GM18499 (cell line): Measurements from ENCODE around the gene ARL9.
"Not testable (repeated sequence)": the region's sequence is repeated elsewhere in the genome, so short reads cannot be mapped to it uniquely, and the experiment has no call there.

Source experiments
- ATAC-seq: cut with Tn5 transposase; IDR thresholded peaks from one replicate; pipeline ENCODE4 v1.9.1; 2021; ENCODE audit warnings: moderate number of reproducible peaks; ENCODE audit not compliant: insufficient read depth, unreplicated experiment

Gene ARL9, protein sequence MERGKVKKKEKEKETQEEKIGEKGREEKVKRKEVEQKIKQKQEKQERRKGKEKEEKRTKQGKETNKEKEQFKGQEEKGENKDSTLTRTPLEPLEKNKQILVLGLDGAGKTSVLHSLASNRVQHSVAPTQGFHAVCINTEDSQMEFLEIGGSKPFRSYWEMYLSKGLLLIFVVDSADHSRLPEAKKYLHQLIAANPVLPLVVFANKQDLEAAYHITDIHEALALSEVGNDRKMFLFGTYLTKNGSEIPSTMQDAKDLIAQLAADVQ

DNA sequence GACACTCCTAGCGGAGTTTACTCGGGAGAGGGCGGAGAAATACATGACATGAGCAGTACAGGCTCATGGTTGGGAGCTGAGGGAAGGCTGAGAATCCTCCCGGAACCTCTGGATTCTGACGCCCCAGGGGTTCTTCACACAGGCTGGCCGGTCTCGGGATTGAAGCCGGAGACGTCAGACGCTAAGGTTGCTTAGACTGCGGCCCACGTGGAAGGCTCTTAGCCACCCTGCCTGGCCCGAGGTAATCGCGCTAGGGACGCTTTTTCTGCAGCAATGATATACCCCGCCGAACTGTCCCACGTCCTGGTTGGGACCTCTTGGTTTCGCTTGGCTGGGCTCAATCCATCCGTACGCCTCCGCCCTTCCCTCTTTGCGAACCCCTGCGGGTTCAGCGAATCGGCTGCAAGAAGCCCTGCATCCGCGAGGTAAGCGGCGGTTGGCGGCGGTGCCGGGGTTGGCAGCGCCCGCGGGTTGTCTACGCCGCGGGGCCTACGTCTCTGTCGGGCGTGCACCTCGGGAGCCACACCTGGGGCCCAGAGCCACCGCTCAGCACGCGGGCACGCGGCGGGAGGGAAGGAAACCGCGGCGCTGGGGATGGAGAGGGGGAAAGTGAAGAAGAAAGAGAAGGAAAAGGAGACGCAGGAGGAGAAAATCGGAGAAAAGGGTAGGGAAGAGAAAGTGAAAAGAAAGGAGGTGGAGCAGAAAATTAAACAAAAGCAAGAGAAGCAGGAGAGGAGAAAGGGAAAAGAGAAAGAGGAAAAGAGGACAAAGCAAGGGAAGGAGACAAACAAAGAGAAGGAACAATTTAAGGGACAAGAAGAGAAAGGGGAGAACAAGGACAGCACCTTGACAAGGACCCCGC lies at the start of gene ARL9:
Gene ARL9, plus strand, starts transcription at position 523 of the 862 bp plus-strand sequence. Its CDS starts 72 bp downstream, at position 595.
- no peak for ATAC-seq

DNA sequence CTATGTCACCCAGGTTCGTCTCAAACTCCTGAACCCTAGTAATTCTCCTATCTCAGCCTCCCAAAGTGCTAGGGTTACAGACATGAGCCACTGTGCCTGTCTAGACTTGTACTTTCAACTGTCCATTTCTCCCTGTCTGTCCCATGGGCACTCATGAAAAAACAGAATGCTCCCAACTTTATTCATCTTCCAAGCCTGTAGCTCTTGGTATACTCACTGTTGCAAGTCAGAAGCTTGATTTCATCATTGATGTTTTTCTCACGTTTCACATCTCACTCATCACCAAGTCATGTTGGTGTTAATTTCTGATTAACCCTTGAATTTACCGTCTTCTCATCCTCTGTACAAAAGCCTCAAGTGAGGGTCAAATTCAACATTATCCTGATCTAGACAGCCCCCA lies 45.5 kb upstream of the ARL9 start:
- no peak for ATAC-seq

DNA sequence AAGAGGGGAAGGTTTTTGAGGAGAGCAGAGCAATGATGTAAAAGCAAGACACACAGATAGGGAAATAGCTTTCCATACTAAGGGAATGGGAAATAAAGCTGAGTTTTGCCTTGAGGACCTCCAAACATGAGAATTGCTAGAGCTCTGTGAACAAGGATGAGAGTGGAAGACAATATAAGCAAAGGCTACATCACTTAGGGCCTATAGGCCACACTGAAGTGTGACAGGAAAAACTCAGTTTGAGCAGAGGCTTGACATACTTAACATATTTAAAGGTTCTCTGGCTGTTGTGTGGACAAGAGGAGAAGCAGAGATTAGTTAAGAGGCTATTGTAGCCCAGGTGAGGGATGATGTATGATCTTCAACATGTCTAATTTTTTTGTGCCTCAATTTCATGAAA lies 43.4 kb upstream of the ARL9 start:
- ATAC-seq: no peak

DNA sequence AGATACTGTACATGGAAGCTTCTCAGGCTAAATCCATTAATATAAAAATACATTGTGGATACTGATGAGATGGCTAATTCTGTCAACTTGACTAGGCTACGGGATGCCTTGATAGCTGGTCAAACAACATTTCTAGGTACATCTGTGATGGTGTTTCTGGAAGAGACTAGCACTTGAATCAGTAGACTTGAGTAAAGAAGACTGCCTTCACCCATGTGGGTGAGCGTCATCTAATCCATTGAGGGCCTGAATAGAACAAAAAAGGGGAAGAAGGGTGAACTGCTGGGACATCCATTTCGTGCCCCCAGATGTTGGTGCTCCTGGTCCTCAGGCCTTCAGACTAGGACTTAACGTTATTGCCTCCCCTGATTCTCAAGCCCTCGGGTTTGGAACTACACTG lies 41.9 kb upstream of the ARL9 start:
- ATAC-seq: no peak

DNA sequence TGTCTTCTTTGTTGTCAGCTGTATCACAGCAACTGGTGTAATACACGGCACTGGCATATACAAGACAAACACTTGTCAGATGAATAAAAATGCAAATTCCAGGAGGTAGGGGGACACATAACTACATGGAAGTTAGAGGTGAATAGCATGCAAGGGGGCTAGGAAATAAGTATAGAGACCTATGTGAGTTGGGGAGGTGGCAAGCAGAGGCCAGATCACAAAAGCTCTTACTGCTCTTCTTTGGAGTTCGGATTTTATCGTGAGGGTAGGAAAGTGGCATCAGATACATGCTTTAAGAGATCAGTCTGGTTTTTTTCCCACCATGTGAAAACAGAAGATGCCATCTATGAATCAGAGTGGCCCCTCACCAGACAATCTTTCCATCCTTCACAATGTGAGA lies 41.0 kb upstream of the ARL9 start:
- no peak for ATAC-seq

DNA sequence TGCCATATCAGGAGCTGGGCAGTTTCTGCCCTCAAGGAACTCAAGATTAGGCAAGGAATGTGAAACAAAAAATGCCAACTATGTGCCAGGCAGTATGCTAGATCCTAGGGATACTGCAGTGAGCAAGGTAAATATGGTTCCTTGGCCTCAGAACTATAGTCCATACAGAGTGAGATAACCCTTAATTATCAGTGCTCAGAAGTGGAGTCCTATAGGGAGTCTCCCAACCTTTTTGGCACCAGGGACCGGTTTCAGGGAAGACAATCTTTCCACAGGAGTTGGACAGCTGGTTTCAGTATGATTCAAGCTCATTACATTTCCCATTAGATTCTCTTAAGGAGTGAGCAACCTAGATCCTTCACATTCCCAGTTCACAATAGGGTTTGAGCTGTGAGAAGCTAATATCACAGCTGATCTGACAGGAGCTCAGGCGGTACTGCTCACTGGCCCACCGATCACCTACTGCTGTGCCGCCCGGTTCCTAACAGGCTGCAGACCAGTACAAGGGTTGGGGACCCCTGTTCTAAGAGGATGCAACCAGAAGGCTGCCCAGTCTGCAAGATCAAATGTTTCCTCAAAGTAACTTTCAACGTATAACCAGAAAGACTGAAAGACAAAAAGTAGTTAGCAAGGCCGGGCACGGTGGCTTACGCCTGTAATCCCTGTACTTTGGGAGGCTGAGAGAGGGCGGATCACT lies 39.8 kb upstream of the ARL9 start:
- ATAC-seq: no peak

DNA sequence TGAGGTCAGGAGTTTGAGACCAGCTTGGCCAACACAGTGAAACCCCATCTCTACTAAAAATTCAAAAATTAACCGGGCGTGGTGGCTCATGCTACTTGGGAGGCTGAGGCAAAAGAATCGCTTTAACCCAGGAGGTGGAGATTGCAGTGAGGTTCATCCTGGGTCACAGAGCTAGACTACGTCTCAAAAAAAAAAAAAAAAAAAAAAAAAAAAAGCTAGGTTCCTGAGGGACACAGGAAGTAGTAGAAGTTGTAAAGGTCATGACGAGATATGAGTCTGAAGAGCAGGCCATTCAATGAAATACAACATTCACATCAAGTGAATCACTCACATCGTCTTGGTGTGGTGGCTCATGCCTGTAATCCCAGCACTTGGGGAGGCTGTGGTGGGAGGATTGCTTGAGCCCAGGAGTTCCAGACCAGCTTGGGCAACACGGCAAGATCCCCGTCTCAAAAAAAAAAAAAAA lies 39.3 kb upstream of the ARL9 start:
- not testable (repeated sequence) for ATAC-seq

DNA sequence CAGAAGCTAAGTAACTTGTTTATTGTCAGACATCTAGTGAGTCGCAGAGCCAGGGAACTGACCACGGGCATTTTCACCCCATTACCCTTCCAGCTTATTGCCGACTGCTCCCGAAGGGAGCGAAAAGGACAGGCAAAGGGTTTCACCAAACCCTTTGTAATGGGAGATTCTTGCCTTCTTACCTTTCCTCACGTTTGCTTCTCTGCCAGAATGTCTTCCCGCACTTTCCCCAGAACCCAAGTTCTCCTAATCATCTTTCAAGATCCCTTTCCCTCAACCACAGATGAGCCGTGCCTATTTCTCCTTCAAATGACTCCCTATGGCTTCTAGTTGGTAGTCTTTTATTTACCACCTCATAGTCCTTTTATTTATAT lies 38.7 kb upstream of the ARL9 start:
- ATAC-seq: no peak

DNA sequence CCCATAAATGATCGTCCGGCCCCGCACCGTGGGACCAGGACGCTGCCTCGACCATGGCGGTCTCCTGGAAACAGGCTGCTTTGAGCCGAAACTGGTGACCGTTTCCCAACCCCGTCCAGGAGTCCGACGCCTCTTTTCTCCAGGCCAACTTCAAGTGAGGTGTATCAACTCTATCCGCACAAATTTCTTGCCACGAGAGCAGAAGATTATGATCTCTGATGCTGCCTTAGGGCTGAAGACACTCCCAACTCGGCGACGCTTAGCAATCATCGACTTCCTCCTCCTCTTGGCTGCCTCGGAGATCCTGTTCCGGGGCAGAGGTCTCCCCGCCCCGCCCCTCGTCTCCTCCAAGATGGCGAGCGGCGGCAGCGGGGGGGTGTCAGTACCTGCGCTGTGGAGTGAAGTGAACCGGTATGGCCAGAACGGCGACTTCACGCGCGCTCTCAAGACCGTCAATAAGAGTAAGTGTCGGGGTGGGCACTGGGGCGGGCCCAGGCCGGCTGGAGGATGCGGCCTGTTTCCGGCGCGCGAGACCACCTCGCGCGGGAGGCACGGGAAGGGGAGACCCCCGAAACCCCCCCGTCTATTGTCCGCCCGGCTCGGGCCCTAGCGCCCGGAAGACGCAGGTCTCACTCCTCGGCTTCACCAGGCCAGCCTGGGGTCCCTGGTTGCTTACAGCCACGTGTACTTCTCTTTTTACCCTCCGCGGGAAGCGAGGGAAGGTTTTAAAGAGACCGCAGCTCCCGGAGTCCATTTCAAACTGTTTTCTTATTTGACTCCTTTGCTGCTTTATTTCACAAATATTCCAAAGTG lies 38.1 kb upstream of the ARL9 start, which contains the start of gene SRP72:
Gene SRP72, plus strand, starts transcription at position 334 of the 813 bp plus-strand sequence. Its CDS starts 19 bp downstream, at position 353.
- peak; percentile 76 for ATAC-seq

DNA sequence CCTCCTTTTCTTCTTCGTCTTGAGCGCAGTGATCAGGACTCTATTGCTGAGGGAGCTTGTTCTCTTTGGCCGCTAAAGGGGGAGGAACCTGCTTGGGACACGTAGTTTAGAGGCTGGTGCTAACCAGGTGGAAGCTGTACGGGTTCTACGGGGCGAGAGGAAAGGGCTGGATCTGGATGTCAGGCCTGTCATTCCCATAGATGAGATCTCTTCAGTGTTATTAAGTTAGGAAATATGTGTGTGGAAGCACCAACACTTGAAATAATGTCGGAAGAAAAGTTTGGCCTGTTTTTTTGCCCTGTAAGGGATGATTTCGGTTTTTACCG lies 37.5 kb upstream of the ARL9 start:
- peak; percentile 36 for ATAC-seq

DNA sequence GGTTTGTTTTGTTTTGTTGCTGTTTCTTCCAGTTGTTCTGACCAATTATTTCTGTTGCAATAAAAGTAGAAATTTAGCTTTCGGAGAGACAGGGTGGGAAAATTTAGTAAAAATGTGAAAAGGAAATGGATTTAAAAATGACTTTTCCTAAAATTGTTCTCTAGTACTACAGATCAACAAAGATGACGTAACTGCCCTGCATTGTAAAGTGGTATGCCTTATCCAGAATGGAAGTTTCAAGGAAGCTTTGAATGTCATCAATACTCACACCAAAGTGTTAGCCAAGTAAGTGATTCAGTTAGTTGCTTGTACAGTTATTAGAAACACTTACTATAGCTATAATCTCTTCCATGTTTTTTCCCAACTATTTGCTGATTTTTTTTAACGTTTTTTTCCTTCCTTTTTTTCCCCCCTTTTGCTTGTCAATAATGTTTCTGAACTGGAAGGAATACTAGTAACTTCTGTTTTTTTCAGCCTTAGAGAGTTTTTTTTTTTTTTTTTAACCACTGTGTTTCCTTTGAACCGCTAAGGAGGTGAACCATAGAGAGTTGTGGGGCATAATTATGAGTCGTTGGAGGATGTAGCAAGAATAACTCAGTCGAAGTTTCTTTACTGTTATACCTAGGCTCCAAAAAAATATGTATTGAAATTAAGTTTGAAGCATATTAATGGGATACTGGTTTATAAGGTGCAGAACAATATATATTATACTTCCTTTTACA lies 35.9 kb upstream of the ARL9 start:
- no peak for ATAC-seq

DNA sequence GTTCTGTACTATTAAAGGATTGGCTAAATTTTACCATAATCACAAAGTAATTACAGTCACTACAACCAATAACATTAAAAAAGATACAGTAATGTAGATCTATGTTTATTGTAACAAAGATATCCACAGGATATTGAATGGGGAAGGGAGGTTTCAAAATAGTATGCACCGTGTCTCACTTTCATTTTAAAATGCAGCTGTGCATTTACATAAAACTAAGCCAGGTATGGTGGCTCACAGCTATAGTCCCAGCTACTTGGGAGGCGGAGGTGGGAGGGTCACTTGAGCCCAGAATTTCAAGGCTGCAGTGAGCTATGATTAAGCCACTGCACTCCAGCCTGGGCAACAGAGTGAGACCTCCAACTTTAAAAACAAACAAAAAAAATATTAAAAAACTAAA lies 29.7 kb upstream of the ARL9 start:
- ATAC-seq: no peak

DNA sequence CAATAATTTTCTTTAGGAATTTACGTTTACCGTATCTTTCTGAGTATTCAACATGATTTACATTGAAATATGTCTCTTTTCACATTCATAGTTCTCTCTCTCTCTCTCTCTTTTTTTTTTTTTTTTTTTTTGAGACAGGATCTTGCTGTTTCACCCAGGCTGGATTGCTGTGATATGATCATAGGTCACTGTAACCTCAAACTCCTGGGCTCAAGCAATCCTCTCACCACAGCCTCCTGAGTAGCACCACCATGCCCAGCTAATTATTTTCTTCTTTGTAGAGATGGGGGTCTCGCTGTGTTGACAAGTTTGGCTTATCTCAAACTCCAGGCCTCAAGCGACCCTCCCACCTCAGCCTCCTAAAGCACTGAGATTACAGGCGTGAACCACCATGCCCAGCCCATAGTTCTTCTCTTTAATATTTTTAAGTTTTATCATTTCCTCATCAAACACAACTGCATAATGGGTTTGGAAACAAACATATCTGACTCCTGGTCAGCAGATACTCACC lies 28.3 kb upstream of the ARL9 start:
- ATAC-seq: no peak

DNA sequence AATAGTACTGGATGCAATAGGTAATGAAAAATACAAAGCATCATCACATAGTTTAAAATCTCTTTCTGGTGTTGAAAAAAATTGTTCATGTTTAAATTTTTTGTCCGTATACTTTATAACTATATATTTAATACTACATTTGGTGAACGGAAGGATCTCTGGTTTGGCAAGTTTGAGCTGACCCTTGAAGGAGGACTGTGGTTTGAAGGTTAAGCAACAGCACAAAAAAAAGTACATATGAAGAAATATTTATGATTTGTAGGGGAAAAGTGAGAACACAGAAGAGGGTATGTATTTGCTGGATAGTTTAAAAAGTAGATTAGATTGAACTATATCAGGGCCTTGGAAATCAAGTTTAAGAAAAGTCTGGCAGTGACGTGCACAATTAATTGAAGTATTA lies 24.9 kb upstream of the ARL9 start:
- no peak for ATAC-seq

DNA sequence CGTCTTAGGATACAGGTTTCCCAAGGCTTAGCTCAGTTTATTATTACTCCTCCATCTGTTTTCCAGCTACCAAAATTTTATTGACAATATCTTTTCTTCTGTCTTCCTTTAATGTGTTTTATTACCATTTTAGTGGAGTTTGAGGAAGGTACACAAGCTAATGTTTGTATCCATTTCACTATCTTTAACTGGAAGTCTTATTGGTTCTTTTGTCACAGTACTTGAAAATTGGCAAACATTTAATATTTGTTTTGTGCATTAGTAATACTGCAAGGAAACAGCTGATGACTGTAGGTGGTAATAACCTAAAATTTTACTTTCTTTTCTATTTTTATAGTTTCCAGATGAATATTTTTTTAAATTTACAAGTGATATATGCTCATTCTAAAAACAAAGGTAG lies 9.3 kb upstream of the ARL9 start:
- no peak for ATAC-seq

DNA sequence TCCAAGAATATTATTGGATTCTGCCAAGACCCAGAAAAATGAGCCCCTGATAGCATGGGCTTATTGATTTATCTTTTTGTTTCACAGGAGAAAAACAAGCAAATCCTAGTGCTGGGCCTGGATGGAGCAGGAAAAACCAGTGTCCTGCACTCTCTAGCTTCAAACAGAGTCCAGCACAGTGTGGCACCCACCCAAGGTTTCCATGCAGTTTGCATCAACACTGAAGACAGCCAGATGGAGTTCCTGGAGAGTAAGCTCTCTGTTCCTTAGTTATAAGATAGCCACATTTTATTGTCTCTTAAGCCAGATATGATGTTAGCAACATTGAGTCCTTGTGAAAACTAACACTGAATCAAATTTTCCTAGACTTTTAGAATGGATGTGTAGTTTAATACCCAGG lies 5.5 kb downstream of the ARL9 start:
- no peak for ATAC-seq

DNA sequence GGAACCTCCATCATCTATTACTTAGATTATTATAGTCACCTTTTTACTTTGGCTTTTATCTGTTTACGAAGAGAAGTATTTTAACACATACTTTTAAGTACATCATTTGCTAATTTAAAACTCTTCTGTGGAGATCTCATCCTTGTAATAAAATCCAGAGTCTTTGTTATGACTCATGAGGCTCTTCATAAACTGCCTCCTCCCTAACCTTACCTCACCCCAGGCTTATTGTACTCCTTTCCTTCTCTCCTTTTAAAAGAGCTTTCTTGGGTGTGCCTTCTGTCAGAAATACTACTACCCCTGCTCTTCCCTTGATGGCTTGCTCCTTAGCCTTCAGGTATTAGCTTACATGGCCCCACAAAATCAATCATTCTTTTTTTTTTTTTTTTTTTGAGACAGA lies 6.6 kb downstream of the ARL9 start:
- ATAC-seq: no peak

DNA sequence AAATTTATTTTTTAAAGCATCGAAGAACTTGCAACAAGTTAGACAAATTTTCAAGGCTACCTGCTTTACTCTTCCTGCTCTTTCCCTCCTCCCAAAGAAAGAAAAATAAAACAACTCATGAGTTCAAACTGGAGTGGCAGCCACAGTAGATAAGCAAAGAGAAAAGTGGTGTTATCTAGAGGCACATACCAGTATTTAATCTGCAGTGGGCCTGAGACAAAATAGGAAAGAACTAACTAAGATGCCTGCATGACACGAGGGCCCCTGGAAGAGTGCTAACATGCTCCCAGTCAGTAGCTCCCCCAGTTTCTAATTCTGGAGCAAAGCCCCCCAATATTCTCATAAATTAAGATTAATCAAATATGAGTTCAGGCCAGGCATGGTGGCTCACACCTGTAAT lies 7.9 kb downstream of the ARL9 start:
- ATAC-seq: no peak
